Measurements from ENCODE around the gene PPAN. TPM values are rescaled to one million over a fixed set of nuclear protein-coding genes. Genes with fewer than 3 reads are reported as not detected.

PPAN gene
- total RNA-seq, 4 donors from 2014 or later: 38.7 to 61.3 (median 52.9) TPM

- WGBS, 2 donors: 85% methylated on average over 5 of the region's 5 CpGs
- TF ChIP-seq CTCF (IDR thresholded peaks at IDR 0.05): no peak
- no peak for TF ChIP-seq POLR2A (IDR thresholded peaks at IDR 0.05)
- H3K4me3 ChIP-seq (ENCODE audit: low read depth, poor library complexity, severe bottlenecking): no peak overlapping the region
- DNase-seq (ENCODE audit: low spot score in 2 of 2): no peak
- intact Hi-C loops (cut with DNase I; ENCODE audit: low total_unique reads): no loop called here
Measured at GRCh38 chr19:10151521-10151920, 45.4 kb downstream of the PPAN start.

GRCh38 chr19:10152100-10152499 lies 45.9 kb downstream of the PPAN start:
- no peak for TF ChIP-seq CTCF (IDR thresholded peaks at IDR 0.05)
- no peak for TF ChIP-seq POLR2A (IDR thresholded peaks at IDR 0.05)
- no peak for DNase-seq (ENCODE audit: low spot score in 2 of 2)
- intact Hi-C loops (cut with DNase I; ENCODE audit: low total_unique reads): no loop called here
- H3K4me3 ChIP-seq (ENCODE audit: low read depth, poor library complexity, severe bottlenecking): no peak overlapping the region
- 89 to 96% methylated on average over 3 of the region's 3 CpGs for WGBS, 2 donors

GRCh38 chr19:10155839-10156238 lies 49.7 kb downstream of the PPAN start:
- intact Hi-C loops (cut with DNase I; ENCODE audit: low total_unique reads): no loop called here
- no peak for DNase-seq (ENCODE audit: low spot score in 2 of 2)
- no peak overlapping the region for H3K4me3 ChIP-seq (ENCODE audit: low read depth, poor library complexity, severe bottlenecking)
- no peak for TF ChIP-seq CTCF (IDR thresholded peaks at IDR 0.05)
- no peak for TF ChIP-seq POLR2A (IDR thresholded peaks at IDR 0.05)
- WGBS, 2 donors: 86 to 87% methylated on average over 4 of the region's 4 CpGs

- no peak overlapping the region for H3K4me3 ChIP-seq (ENCODE audit: low read depth, poor library complexity, severe bottlenecking)
- intact Hi-C loops (cut with DNase I; ENCODE audit: low total_unique reads): no loop called here
- DNase-seq (ENCODE audit: low spot score in 2 of 2): no peak
- no peak for TF ChIP-seq POLR2A (IDR thresholded peaks at IDR 0.05)
- TF ChIP-seq CTCF (IDR thresholded peaks at IDR 0.05): no peak
- 91 to 93% methylated on average over 8 of the region's 8 CpGs for WGBS, 2 donors
Measured at GRCh38 chr19:10158071-10158470, 51.9 kb downstream of the PPAN start.

- DNase-seq (ENCODE audit: low spot score in 2 of 2): no peak
- TF ChIP-seq POLR2A (IDR thresholded peaks at IDR 0.05) (no peak), CTCF (IDR thresholded peaks at IDR 0.05) (no peak)
- H3K4me3 ChIP-seq (ENCODE audit: low read depth, poor library complexity, severe bottlenecking): no peak overlapping the region
- WGBS, 2 donors: 92 to 95% methylated on average over 11 of the region's 11 CpGs
- intact Hi-C loops (cut with DNase I; ENCODE audit: low total_unique reads): no loop called here
Measured at GRCh38 chr19:10158485-10158884, 52.3 kb downstream of the PPAN start.

GRCh38 chr19:10159610-10160009 lies 53.4 kb downstream of the PPAN start:
- TF ChIP-seq POLR2A (IDR thresholded peaks at IDR 0.05) (no peak), CTCF (IDR thresholded peaks at IDR 0.05) (no peak)
- H3K4me3 ChIP-seq (ENCODE audit: low read depth, poor library complexity, severe bottlenecking): no peak overlapping the region
- 94% methylated on average over 16 of the region's 16 CpGs for WGBS, 2 donors
- no peak for DNase-seq (ENCODE audit: low spot score in 2 of 2)
- intact Hi-C loops (cut with DNase I; ENCODE audit: low total_unique reads): no loop called here

All from lower leg skin (tissue), 4 donors.